Gastroesophageal sphincter (tissue), 3 donors: ENCODE results near the gene MAP4K2.

Experiments used
- CTCF ChIP-seq, 4 experiments: fragments of 200-600 bp in 2 of 4; fragments of 450-650 bp in 2 of 4; sonication (generic) in 1 of 4; IDR thresholded peaks; one replicate each; pipeline ENCODE4 v1.5.1; 2017 to 2019; ENCODE audit warnings: antibody characterized with exemption in 4 of 4, mild to moderate bottlenecking in 2 of 4, moderate library complexity in 2 of 4
- EP300 ChIP-seq: sonication (generic); formaldehyde crosslinking; IDR thresholded peaks from one replicate; pipeline ENCODE4 v1.6.1; 2017; ENCODE audit warnings: antibody characterized with exemption, mild to moderate bottlenecking
- POLR2A ChIP-seq, 2 donors: fragments of 450-650 bp; IDR thresholded peaks; one replicate each; pipeline ENCODE4 v1.6.1; 2017; ENCODE audit warnings: antibody characterized with exemption in 2 of 2, mild to moderate bottlenecking in 2 of 2, moderate library complexity in 1 of 2
- POLR2AphosphoS5 ChIP-seq: sonication (generic); formaldehyde crosslinking; IDR thresholded peaks from one replicate; pipeline ENCODE4 v1.6.1; 2017; ENCODE audit warnings: antibody characterized with exemption

DNA sequence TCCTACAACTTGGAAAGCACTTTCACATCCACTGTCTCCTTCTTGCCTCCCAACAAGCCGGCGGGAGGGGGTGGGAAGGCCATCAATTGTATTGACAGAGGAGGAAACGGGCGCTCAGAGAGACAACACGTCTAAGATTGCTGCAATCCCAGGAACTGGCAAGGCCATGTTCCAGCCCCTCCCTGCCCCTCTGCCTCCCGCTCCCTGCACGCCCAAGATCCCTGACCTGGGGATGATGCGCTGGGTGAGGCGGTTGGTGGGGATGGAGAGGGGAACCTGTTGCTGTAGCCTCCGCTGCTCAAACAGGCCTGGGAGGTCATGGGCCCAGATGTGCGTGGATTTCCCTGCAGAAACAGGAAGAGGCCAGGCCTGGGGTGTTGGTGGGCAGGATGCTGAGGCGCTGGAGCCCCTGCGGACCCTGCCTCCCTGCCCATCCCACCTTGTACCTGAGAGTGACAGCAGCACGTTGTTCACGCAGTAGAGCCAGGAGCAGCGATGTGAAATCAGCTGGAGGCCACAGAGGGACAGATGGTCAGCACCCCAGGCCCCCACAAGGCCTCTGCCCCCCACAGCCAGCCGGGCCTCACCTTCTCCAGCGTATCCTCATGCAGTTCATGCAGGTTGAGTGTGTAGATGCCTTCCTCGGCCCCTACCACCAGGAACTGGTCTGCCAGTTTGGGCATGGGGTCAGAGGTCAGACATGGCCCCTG, 6.8 kb downstream of the MAP4K2 start:
- TF ChIP-seq CTCF (IDR thresholded peaks at IDR 0.05), result no peak
- no peak for TF ChIP-seq EP300
- TF ChIP-seq POLR2A (IDR thresholded peaks at IDR 0.05), result no peak
- TF ChIP-seq POLR2AphosphoS5, result no peak
